Measurements from ENCODE around the gene PSMG2.

PSMG2 gene

GRCh38 chr18:12769136-12769535, 66.3 kb downstream of the PSMG2 start:
- Histone ChIP-seq H3K9me3 (ENCODE audit: control insufficient read depth, low read depth, low read length) (no peaks in the 10 kb centered on the region), H3K4me3 (ENCODE audit: low read length) (no peak overlapping the region)

GRCh38 chr18:12769644-12770440, 67.0 kb downstream of the PSMG2 start:
- no peaks in the 10 kb centered on the region for H3K27me3 ChIP-seq (ENCODE audit: control insufficient read depth, insufficient read depth, low read length)
- H3K36me3 ChIP-seq (ENCODE audit: control insufficient read depth, low read depth, low read length) = no peaks in the 10 kb centered on the region
- peaks cover 4% of the 10 kb centered on the region for H3K4me1 ChIP-seq (ENCODE audit: control insufficient read depth, low read depth, low read length)
- no peak overlapping the region for H3K4me3 ChIP-seq (ENCODE audit: low read length)
- H3K27ac ChIP-seq (ENCODE audit: low read length) = no peak overlapping the region
- H3K9me3 ChIP-seq (ENCODE audit: control insufficient read depth, low read depth, low read length) = no peaks in the 10 kb centered on the region
- H3K9ac ChIP-seq (ENCODE audit: low read length) = no peak overlapping the region

More at GRCh38 chr18:12769136-12769535, 66.3 kb downstream of the PSMG2 start:
- H3K27ac ChIP-seq (ENCODE audit: low read length) = no peak overlapping the region
- no peaks in the 10 kb centered on the region for H3K27me3 ChIP-seq (ENCODE audit: control insufficient read depth, insufficient read depth, low read length)
- H3K9ac ChIP-seq (ENCODE audit: low read length) = no peak overlapping the region
- no peaks in the 10 kb centered on the region for H3K36me3 ChIP-seq (ENCODE audit: control insufficient read depth, low read depth, low read length)
- H3K4me1 ChIP-seq (ENCODE audit: control insufficient read depth, low read depth, low read length) = peaks cover 4% of the 10 kb centered on the region

- Histone ChIP-seq H3K9ac (ENCODE audit: low read length) (no peak overlapping the region), H3K27ac (ENCODE audit: low read length) (no peak overlapping the region), H3K4me3 (ENCODE audit: low read length) (no peak overlapping the region), H3K4me1 (ENCODE audit: control insufficient read depth, low read depth, low read length) (peaks cover 4% of the 10 kb centered on the region), H3K27me3 (ENCODE audit: control insufficient read depth, insufficient read depth, low read length) (no peaks in the 10 kb centered on the region), H3K36me3 (ENCODE audit: control insufficient read depth, low read depth, low read length) (no peaks in the 10 kb centered on the region), H3K9me3 (ENCODE audit: control insufficient read depth, low read depth, low read length) (no peaks in the 10 kb centered on the region)
Observed at GRCh38 chr18:12770469-12771219, 67.8 kb downstream of the PSMG2 start.

GRCh38 chr18:12772111-12772510, 69.3 kb downstream of the PSMG2 start:
- Histone ChIP-seq H3K27ac (ENCODE audit: low read length) (no peak overlapping the region), H3K9ac (ENCODE audit: low read length) (no peak overlapping the region), H3K4me1 (ENCODE audit: control insufficient read depth, low read depth, low read length) (no peaks in the 10 kb centered on the region), H3K36me3 (ENCODE audit: control insufficient read depth, low read depth, low read length) (no peaks in the 10 kb centered on the region), H3K4me3 (ENCODE audit: low read length) (no peak overlapping the region), H3K27me3 (ENCODE audit: control insufficient read depth, insufficient read depth, low read length) (no peaks in the 10 kb centered on the region), H3K9me3 (ENCODE audit: control insufficient read depth, low read depth, low read length) (no peaks in the 10 kb centered on the region)

- Histone ChIP-seq H3K36me3 (ENCODE audit: control insufficient read depth, low read depth, low read length) (no peaks in the 10 kb centered on the region), H3K27me3 (ENCODE audit: control insufficient read depth, insufficient read depth, low read length) (no peaks in the 10 kb centered on the region), H3K9ac (ENCODE audit: low read length) (no peak overlapping the region), H3K4me3 (ENCODE audit: low read length) (no peak overlapping the region), H3K27ac (ENCODE audit: low read length) (no peak overlapping the region), H3K9me3 (ENCODE audit: control insufficient read depth, low read depth, low read length) (no peaks in the 10 kb centered on the region), H3K4me1 (ENCODE audit: control insufficient read depth, low read depth, low read length) (no peaks in the 10 kb centered on the region)
Observed at GRCh38 chr18:12773369-12773768, 70.5 kb downstream of the PSMG2 start.

- H3K27ac ChIP-seq (ENCODE audit: low read length) = no peak overlapping the region
- no peak overlapping the region for H3K9ac ChIP-seq (ENCODE audit: low read length)
- no peaks in the 10 kb centered on the region for H3K4me1 ChIP-seq (ENCODE audit: control insufficient read depth, low read depth, low read length)
- no peak overlapping the region for H3K4me3 ChIP-seq (ENCODE audit: low read length)
- H3K36me3 ChIP-seq (ENCODE audit: control insufficient read depth, low read depth, low read length) = no peaks in the 10 kb centered on the region
- no peaks in the 10 kb centered on the region for H3K9me3 ChIP-seq (ENCODE audit: control insufficient read depth, low read depth, low read length)
- H3K27me3 ChIP-seq (ENCODE audit: control insufficient read depth, insufficient read depth, low read length) = no peaks in the 10 kb centered on the region
Observed at GRCh38 chr18:12774982-12775381, 72.1 kb downstream of the PSMG2 start.

All from iPS-18a (cell line).